ENCODE results near the gene EXT2. TPM values are rescaled to one million over a fixed set of nuclear protein-coding genes. Genes with fewer than 3 reads are reported as not detected.

EXT2 gene
- total RNA-seq, 1 experiment from 2014 or later, result 42.9 TPM

- H3K36me3 Mint-ChIP-seq (ENCODE audit: insufficient read depth in 1 of 3, low read depth in 3 of 3), result peaks cover 31 to 49% (median 35%) of the 10 kb centered on the region in 3 experiments
- no peak overlapping the region for H4K8ac ChIP-seq (replicated peaks; ENCODE audit: insufficient read length, low read depth, low read length)
- WGBS (ENCODE audit: extremely low coverage, insufficient read length, low lambda C conversion rate), result no CpG with 5 or more reads among the region's 2 CpGs
- no peak overlapping the region for H4K5ac ChIP-seq (ENCODE audit: insufficient read length, low read depth, low read length)
- TF ChIP-seq, protein P1, sequence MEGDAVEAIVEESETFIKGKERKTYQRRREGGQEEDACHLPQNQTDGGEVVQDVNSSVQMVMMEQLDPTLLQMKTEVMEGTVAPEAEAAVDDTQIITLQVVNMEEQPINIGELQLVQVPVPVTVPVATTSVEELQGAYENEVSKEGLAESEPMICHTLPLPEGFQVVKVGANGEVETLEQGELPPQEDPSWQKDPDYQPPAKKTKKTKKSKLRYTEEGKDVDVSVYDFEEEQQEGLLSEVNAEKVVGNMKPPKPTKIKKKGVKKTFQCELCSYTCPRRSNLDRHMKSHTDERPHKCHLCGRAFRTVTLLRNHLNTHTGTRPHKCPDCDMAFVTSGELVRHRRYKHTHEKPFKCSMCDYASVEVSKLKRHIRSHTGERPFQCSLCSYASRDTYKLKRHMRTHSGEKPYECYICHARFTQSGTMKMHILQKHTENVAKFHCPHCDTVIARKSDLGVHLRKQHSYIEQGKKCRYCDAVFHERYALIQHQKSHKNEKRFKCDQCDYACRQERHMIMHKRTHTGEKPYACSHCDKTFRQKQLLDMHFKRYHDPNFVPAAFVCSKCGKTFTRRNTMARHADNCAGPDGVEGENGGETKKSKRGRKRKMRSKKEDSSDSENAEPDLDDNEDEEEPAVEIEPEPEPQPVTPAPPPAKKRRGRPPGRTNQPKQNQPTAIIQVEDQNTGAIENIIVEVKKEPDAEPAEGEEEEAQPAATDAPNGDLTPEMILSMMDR (conservative IDR thresholded peaks at IDR 0.05), result no peak
- H4K20me1 ChIP-seq (ENCODE audit: control insufficient read depth, insufficient read depth, insufficient read length), result no peaks in the 10 kb centered on the region
- no peak overlapping the region for H3K4ac ChIP-seq (ENCODE audit: low read depth, low read length)
- no peak overlapping the region for H2BK120ac ChIP-seq (ENCODE audit: low read depth, low read length, poor library complexity, severe bottlenecking)
- H3K23ac ChIP-seq (ENCODE audit: insufficient read length, low read depth, low read length), result no peak overlapping the region
- H3T11ph ChIP-seq (ENCODE audit: low read length), result no peak overlapping the region
- no peak overlapping the region for H2BK5ac ChIP-seq (ENCODE audit: insufficient read length, low read length)
- H4K91ac ChIP-seq (ENCODE audit: insufficient read length, low read depth, low read length), result no peak overlapping the region
- H3K4me3 Mint-ChIP-seq, result no peak overlapping the region
- H3K56ac ChIP-seq (ENCODE audit: insufficient read length, low read depth, low read length), result no peak overlapping the region
- no peak overlapping the region for H2AK5ac ChIP-seq (ENCODE audit: insufficient read length, low read length)
- H3K14ac ChIP-seq (ENCODE audit: insufficient read depth, low read length), result no peak overlapping the region
- H3K9ac ChIP-seq (ENCODE audit: extremely low read depth, insufficient read length, low read length), result no peak overlapping the region
- peaks cover 28 to 30% of the 10 kb centered on the region in 2 experiments for H3K9me3 Mint-ChIP-seq
- no peaks in the 10 kb centered on the region for H3K9me3 ChIP-seq (ENCODE audit: control insufficient read depth, low read depth, low read length)
- no peaks in the 10 kb centered on the region for H3K27me3 ChIP-seq (ENCODE audit: insufficient read depth, low read length)
- no peak overlapping the region for H2BK15ac ChIP-seq (ENCODE audit: low read depth, low read length)
- no peaks in the 10 kb centered on the region for H3K79me2 ChIP-seq (ENCODE audit: insufficient read depth, low read length)
- H2BK12ac ChIP-seq (ENCODE audit: insufficient read length, low read depth, low read length), result no peak overlapping the region
- H3K4me1 Mint-ChIP-seq, result peaks cover 22 to 24% of the 10 kb centered on the region in 2 experiments
- H3K27me3 Mint-ChIP-seq (ENCODE audit: low read depth), result no peaks in the 10 kb centered on the region; the same call in 1 of the 2 replicates
- H2AFZ ChIP-seq (ENCODE audit: low read length), result no peak overlapping the region
- H3K18ac ChIP-seq (ENCODE audit: insufficient read length, low read depth, low read length), result no peak overlapping the region
- H3K4me1 ChIP-seq (ENCODE audit: insufficient read depth, low read length), result peaks cover 6% of the 10 kb centered on the region
- H2BK20ac ChIP-seq (ENCODE audit: low read depth, low read length, poor library complexity, severe bottlenecking), result no peak overlapping the region
- no peak overlapping the region for H3K4me2 ChIP-seq (ENCODE audit: insufficient read depth, insufficient read length, low read length)
- H3K27ac Mint-ChIP-seq, result no peak overlapping the region
- no peaks in the 10 kb centered on the region for H3K79me1 ChIP-seq (ENCODE audit: insufficient read depth, low read depth, low read length, poor library complexity, severe bottlenecking)
- no peaks in the 10 kb centered on the region for H3K23me2 ChIP-seq (ENCODE audit: insufficient read length, low read depth, low read length, poor library complexity, severe bottlenecking)
- H3K27ac ChIP-seq (ENCODE audit: insufficient read length, low read depth, low read length), result no peak overlapping the region
- no peak for DNase-seq
Measured at GRCh38 chr11:44192017-44192385, 96.5 kb downstream of the EXT2 start.
